Measurements from ENCODE around the gene STK32B.
"Not testable (repeated sequence)": the region's sequence is repeated elsewhere in the genome, so short reads cannot be mapped to it uniquely, and the experiment has no call there.

STK32B gene

DNA sequence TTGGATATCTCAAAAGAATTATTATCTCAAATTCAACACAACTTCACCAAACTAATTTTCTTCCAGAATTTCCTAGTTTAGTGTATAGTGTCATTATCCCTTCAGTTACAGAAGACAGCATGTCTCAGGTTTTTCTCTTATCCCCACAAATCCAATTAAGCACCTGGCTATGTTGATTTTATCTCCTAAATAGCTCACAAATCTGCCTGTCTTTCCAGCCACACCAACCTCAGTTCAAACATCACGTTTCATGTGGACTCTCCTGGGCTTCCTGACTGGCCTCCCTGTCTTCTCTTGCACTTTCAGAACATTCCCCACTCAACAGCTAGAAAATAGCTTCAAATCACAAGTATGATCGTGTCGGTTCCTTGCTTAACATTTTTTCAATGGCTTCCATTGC, 14.8 kb downstream of the STK32B start:
- Mint-ChIP-seq H3K36me3 (ENCODE audit: low read depth) (no peaks in the 10 kb centered on the region), H3K4me1 (ENCODE audit: low read depth) (no peaks in the 10 kb centered on the region), H3K9me3 (peaks cover 3% of the 10 kb centered on the region), H3K27ac (no peak overlapping the region), H3K27me3 (ENCODE audit: low read depth) (no peaks in the 10 kb centered on the region), H3K4me3 (no peak overlapping the region)
- DNase-seq (ENCODE audit: low spot score): no peak

GRCh38 chr4:5066968-5067367, 15.7 kb downstream of the STK32B start:
- H3K4me1 Mint-ChIP-seq (ENCODE audit: low read depth); H3K4me3 Mint-ChIP-seq; DNase-seq (ENCODE audit: low spot score); H3K27ac Mint-ChIP-seq; H3K9me3 Mint-ChIP-seq; H3K27me3 Mint-ChIP-seq (ENCODE audit: low read depth); H3K36me3 Mint-ChIP-seq (ENCODE audit: low read depth): not testable (repeated sequence)

DNA sequence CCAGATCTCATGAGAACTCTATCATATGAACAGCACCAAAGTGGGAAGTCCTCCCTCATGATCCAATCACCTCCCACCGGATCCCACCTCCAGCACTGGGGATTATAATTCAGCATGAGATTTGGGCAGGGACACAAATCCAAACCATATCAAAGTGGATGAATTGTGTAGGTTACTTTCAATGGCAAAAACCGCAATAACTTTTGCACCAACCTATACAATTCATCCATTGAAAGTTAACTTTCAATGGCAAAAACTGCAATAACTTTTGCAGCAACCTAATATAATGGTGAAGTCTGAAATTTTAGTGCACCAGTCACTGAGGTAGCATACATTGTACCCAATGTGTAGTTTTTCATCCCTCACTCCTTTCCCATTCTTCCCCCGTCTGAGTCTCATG, 16.6 kb downstream of the STK32B start:
- Mint-ChIP-seq H3K36me3 (ENCODE audit: low read depth) (no peaks in the 10 kb centered on the region), H3K27ac (no peak overlapping the region), H3K4me3 (no peak overlapping the region), H3K9me3 (peaks cover 3% of the 10 kb centered on the region), H3K27me3 (ENCODE audit: low read depth) (no peaks in the 10 kb centered on the region), H3K4me1 (ENCODE audit: low read depth) (no peaks in the 10 kb centered on the region)
- no peak for DNase-seq (ENCODE audit: low spot score)

DNA sequence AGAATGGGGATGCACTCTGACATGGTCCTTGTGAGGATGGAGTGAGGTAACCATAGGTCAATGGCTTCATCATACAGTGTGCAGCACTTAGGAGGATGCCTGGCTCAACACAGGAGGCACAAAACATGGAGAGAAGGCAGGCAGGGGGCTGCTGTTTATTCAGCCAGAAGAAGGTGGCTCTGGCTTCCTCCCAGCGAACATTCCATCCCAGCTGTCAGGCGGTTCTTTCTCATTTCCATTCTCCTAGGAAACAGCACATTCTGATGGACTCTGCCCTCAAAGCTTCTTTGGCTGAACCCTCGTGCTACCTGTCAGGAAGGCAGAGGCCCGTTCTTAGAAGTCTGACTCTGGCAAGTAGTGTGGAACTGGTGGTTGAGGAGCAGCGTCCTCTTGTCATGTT, 18.6 kb downstream of the STK32B start:
- no peaks in the 10 kb centered on the region for H3K27me3 Mint-ChIP-seq (ENCODE audit: low read depth)
- H3K9me3 Mint-ChIP-seq: peaks cover 3% of the 10 kb centered on the region
- no peaks in the 10 kb centered on the region for H3K36me3 Mint-ChIP-seq (ENCODE audit: low read depth)
- no peak overlapping the region for H3K27ac Mint-ChIP-seq
- no peaks in the 10 kb centered on the region for H3K4me1 Mint-ChIP-seq (ENCODE audit: low read depth)
- no peak for DNase-seq (ENCODE audit: low spot score)
- no peak overlapping the region for H3K4me3 Mint-ChIP-seq

- peaks cover 3% of the 10 kb centered on the region for H3K9me3 Mint-ChIP-seq
- H3K36me3 Mint-ChIP-seq (ENCODE audit: low read depth): no peaks in the 10 kb centered on the region
- DNase-seq (ENCODE audit: low spot score): no peak
- no peak overlapping the region for H3K4me3 Mint-ChIP-seq
- H3K27me3 Mint-ChIP-seq (ENCODE audit: low read depth): no peaks in the 10 kb centered on the region
- no peak overlapping the region for H3K27ac Mint-ChIP-seq
- H3K4me1 Mint-ChIP-seq (ENCODE audit: low read depth): no peaks in the 10 kb centered on the region
Measured at GRCh38 chr4:5072948-5073347, 21.7 kb downstream of the STK32B start.

DNA sequence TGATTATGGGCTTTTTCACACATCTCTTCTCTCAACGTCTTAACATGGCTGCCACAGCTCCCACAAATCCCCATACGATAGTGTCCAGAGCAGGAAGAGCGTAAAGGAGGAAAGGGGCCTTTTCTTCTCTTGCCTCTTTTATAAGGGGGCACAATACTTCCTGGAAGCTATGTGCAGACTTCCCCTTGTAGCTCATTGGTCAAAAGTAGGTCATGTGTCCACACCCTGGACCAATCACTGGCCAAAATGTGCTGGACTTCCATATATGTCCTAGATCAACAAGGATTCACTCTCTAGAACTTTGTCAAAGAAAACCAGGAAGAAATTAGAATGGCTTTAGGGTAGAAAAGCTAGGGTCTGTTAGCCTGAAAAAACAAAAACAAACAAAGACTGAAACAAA, 26.7 kb downstream of the STK32B start:
- H3K4me1 Mint-ChIP-seq (ENCODE audit: low read depth): no peaks in the 10 kb centered on the region
- no peak overlapping the region for H3K27ac Mint-ChIP-seq
- DNase-seq (ENCODE audit: low spot score): no peak
- no peaks in the 10 kb centered on the region for H3K36me3 Mint-ChIP-seq (ENCODE audit: low read depth)
- peaks cover 16% of the 10 kb centered on the region for H3K9me3 Mint-ChIP-seq
- no peak overlapping the region for H3K4me3 Mint-ChIP-seq
- no peaks in the 10 kb centered on the region for H3K27me3 Mint-ChIP-seq (ENCODE audit: low read depth)

- no peak for DNase-seq (ENCODE audit: low spot score)
- Mint-ChIP-seq H3K9me3 (peaks cover 16% of the 10 kb centered on the region), H3K4me3 (no peak overlapping the region), H3K27ac (no peak overlapping the region), H3K36me3 (ENCODE audit: low read depth) (no peaks in the 10 kb centered on the region), H3K27me3 (ENCODE audit: low read depth) (no peaks in the 10 kb centered on the region), H3K4me1 (ENCODE audit: low read depth) (no peaks in the 10 kb centered on the region)
Measured at GRCh38 chr4:5079581-5079980, 28.3 kb downstream of the STK32B start.

GRCh38 chr4:5081441-5081999, 30.2 kb downstream of the STK32B start:
- no peak overlapping the region for H3K27ac Mint-ChIP-seq
- no peaks in the 10 kb centered on the region for H3K36me3 Mint-ChIP-seq (ENCODE audit: low read depth)
- H3K4me1 Mint-ChIP-seq (ENCODE audit: low read depth): no peaks in the 10 kb centered on the region
- peaks cover 25% of the 10 kb centered on the region for H3K9me3 Mint-ChIP-seq
- no peaks in the 10 kb centered on the region for H3K27me3 Mint-ChIP-seq (ENCODE audit: low read depth)
- H3K4me3 Mint-ChIP-seq: no peak overlapping the region
- DNase-seq (ENCODE audit: low spot score): no peak

DNA sequence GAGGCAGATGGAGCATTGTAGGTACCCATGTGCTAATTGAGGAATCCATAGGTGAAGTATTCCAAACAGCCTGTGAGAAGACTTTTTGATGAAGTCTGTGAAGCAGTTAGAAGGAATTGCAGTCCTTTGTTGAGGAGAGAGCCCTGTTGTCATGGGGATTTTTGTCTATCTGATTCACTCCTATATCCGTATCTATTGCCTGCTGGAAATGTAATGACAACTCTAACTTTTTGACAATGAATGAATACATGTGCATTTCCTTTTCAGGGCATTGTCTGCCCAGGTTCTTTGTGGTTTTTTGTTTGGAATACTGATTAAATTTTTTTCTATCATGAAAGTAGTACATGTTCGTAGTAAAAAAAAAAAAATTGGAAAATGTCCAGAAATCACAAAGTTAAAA, 31.1 kb downstream of the STK32B start:
- DNase-seq (ENCODE audit: low spot score): no peak
- Mint-ChIP-seq H3K27ac (no peak overlapping the region), H3K36me3 (ENCODE audit: low read depth) (no peaks in the 10 kb centered on the region), H3K4me1 (ENCODE audit: low read depth) (no peaks in the 10 kb centered on the region), H3K9me3 (peaks cover 25% of the 10 kb centered on the region), H3K27me3 (ENCODE audit: low read depth) (no peaks in the 10 kb centered on the region), H3K4me3 (no peak overlapping the region)

DNA sequence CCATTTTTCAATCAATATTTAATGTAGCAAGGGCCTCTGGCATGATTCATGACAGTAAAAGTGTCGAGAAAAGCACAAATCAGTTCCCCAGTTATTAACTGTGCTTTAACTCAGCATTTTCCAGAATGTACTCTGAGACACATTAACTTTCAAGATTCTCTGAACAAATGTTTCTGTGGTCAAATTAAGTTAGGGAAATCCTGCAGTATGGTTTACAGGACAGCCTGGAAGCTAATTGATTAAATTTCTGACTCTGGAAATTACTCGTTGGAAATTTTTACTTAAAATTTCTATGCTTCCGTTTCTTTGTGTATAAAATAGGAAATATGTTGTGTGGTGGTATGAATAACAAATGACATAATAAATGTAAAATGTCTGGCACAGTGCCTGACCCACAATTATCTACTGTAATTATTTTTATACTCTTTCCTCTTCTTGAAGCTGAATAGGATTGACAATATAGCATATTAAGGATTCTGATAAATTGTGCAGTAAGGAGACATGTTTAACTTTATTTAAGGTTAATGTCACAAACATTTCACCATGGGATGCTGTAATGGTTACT, 33.7 kb downstream of the STK32B start:
- peaks cover 25% of the 10 kb centered on the region for H3K9me3 Mint-ChIP-seq
- no peak overlapping the region for H3K27ac Mint-ChIP-seq
- H3K4me3 Mint-ChIP-seq: no peak overlapping the region

DNA sequence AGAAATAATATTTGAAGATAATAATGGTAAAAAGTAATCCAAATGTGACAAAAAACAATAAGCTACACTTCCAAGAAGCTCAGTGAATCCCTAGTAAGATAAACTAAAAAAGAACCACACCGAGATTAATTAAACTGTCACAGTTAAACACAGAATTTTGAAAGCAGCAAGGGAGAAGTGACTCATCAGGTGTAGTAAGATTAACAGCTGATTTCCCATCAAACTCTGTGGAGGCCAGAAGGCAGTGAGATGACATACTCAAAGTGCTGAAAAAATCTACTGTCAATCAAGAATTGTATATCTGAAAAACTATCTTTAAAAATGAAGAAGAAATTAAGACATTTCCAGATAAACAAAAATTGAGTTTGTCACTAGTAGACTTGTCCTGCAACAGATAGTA, 35.3 kb downstream of the STK32B start:
- peaks cover 16% of the 10 kb centered on the region for H3K9me3 Mint-ChIP-seq
- H3K4me1 Mint-ChIP-seq (ENCODE audit: low read depth): no peaks in the 10 kb centered on the region
- H3K27ac Mint-ChIP-seq: no peak overlapping the region

More for the DNA sequence above, 33.7 kb downstream of the STK32B start:
- no peaks in the 10 kb centered on the region for H3K36me3 Mint-ChIP-seq (ENCODE audit: low read depth)
- H3K4me1 Mint-ChIP-seq (ENCODE audit: low read depth): no peaks in the 10 kb centered on the region
- DNase-seq (ENCODE audit: low spot score): no peak
- H3K27me3 Mint-ChIP-seq (ENCODE audit: low read depth): no peaks in the 10 kb centered on the region

GRCh38 chr4:5096261-5096660, 45.0 kb downstream of the STK32B start:
- no peak overlapping the region for H3K4me3 Mint-ChIP-seq
- peaks cover 3% of the 10 kb centered on the region for H3K9me3 Mint-ChIP-seq
- DNase-seq (ENCODE audit: low spot score): no peak
- H3K36me3 Mint-ChIP-seq (ENCODE audit: low read depth): no peaks in the 10 kb centered on the region
- H3K27ac Mint-ChIP-seq: no peak overlapping the region
- H3K4me1 Mint-ChIP-seq (ENCODE audit: low read depth): no peaks in the 10 kb centered on the region
- H3K27me3 Mint-ChIP-seq (ENCODE audit: low read depth): no peaks in the 10 kb centered on the region

More for the DNA sequence above, 35.3 kb downstream of the STK32B start:
- Mint-ChIP-seq H3K4me3 (no peak overlapping the region), H3K36me3 (ENCODE audit: low read depth) (no peaks in the 10 kb centered on the region), H3K27me3 (ENCODE audit: low read depth) (no peaks in the 10 kb centered on the region)
- DNase-seq (ENCODE audit: low spot score): no peak

- no peak overlapping the region for H3K4me3 Mint-ChIP-seq
- peaks cover 3% of the 10 kb centered on the region for H3K9me3 Mint-ChIP-seq
- H3K4me1 Mint-ChIP-seq (ENCODE audit: low read depth): no peaks in the 10 kb centered on the region
- H3K36me3 Mint-ChIP-seq (ENCODE audit: low read depth): no peaks in the 10 kb centered on the region
- no peaks in the 10 kb centered on the region for H3K27me3 Mint-ChIP-seq (ENCODE audit: low read depth)
- H3K27ac Mint-ChIP-seq: no peak overlapping the region
- DNase-seq (ENCODE audit: low spot score): no peak
Measured at GRCh38 chr4:5098176-5098575, 46.9 kb downstream of the STK32B start.

- Mint-ChIP-seq H3K27me3 (ENCODE audit: low read depth) (no peaks in the 10 kb centered on the region), H3K4me1 (ENCODE audit: low read depth) (no peaks in the 10 kb centered on the region), H3K4me3 (no peak overlapping the region), H3K9me3 (peaks cover 3% of the 10 kb centered on the region), H3K36me3 (ENCODE audit: low read depth) (no peaks in the 10 kb centered on the region), H3K27ac (no peak overlapping the region)
- DNase-seq (ENCODE audit: low spot score): no peak
Measured at GRCh38 chr4:5100336-5100735, 49.1 kb downstream of the STK32B start.

GRCh38 chr4:5100986-5101385, 49.7 kb downstream of the STK32B start:
- no peaks in the 10 kb centered on the region for H3K36me3 Mint-ChIP-seq (ENCODE audit: low read depth)
- H3K27me3 Mint-ChIP-seq (ENCODE audit: low read depth): no peaks in the 10 kb centered on the region
- peaks cover 3% of the 10 kb centered on the region for H3K9me3 Mint-ChIP-seq
- no peak for DNase-seq (ENCODE audit: low spot score)
- H3K27ac Mint-ChIP-seq: no peak overlapping the region
- H3K4me1 Mint-ChIP-seq (ENCODE audit: low read depth): no peaks in the 10 kb centered on the region
- H3K4me3 Mint-ChIP-seq: no peak overlapping the region
